A673 (cell line): Measurements from ENCODE around the gene TSPAN7. TPM values are rescaled to one million over a fixed set of nuclear protein-coding genes. Genes with fewer than 3 reads are reported as not detected.

Source experiments
- BruUV-seq: library from RNA; stranded (reverse); fragments of 400-500 nt; replicated peaks from 2 replicates; lab custom pipeline; 2021; lab: Mats Ljungman, UMichigan
- CTCF ChIA-PET: fragments of 300-600 bp; sonication (Branson Sonifier 250); formaldehyde crosslinking; loops from one replicate; lab custom pipeline; 2022; ENCODE audit warnings: antibody characterized with exemption; lab: Charles Lee
- POLR2A ChIA-PET: fragments of 300-600 bp; sonication (Branson Sonifier 250); formaldehyde crosslinking; loops from one replicate; lab custom pipeline; 2022; ENCODE audit warnings: antibody characterized with exemption; ENCODE audit not compliant: low non-redundant PET; lab: Charles Lee
- DNase-seq: peaks from one replicate; pipeline ENCODE4 v3.0.0-alpha.2; 2015; ENCODE audit warnings: low spot score
- H3K27ac ChIP-seq: fragments of 200-600 bp; sonication (generic); 2 replicates; pipeline ENCODE4 v1.5.1; 2016; ENCODE audit warnings: mixed run types, low read depth, mild to moderate bottlenecking, mixed read lengths, antibody characterized with exemption, low read length; ENCODE audit not compliant: poor library complexity, severe bottlenecking
- H3K27me3 ChIP-seq: fragments of 200-600 bp; sonication (generic); replicated peaks from 2 replicates; pipeline ENCODE4 v1.6.1; 2017; ENCODE audit warnings: mixed run types, low read depth, mild to moderate bottlenecking, mixed read lengths, antibody characterized with exemption, low read length; ENCODE audit not compliant: insufficient read depth, poor library complexity
- H3K36me3 ChIP-seq: fragments of 200-600 bp; sonication (generic); 2 replicates; pipeline ENCODE4 v1.6.1; 2016; ENCODE audit warnings: mixed run types, mild to moderate bottlenecking, mixed read lengths, antibody characterized with exemption, low read length; ENCODE audit not compliant: insufficient read depth, poor library complexity, severe bottlenecking
- H3K4me1 ChIP-seq: fragments of 200-600 bp; sonication (generic); 2 replicates; pipeline ENCODE4 v1.6.1; 2017; ENCODE audit warnings: mixed run types, mild to moderate bottlenecking, mixed read lengths, antibody characterized with exemption, low read length; ENCODE audit not compliant: insufficient read depth, poor library complexity, severe bottlenecking
- H3K4me3 ChIP-seq: fragments of 200-600 bp; sonication (generic); 2 replicates; pipeline ENCODE4 v1.5.1; 2016; ENCODE audit warnings: low read depth, mixed run types, mild to moderate bottlenecking, mixed read lengths, low read length; ENCODE audit not compliant: poor library complexity, severe bottlenecking
- H3K9me3 ChIP-seq: fragments of 200-600 bp; sonication (generic); 2 replicates; pipeline ENCODE4 v1.6.1; 2016; ENCODE audit warnings: mixed run types, low read depth, mild to moderate bottlenecking, mixed read lengths, antibody characterized with exemption, low read length; ENCODE audit not compliant: poor library complexity, severe bottlenecking
- CTCF ChIP-seq: fragments of 300-800, 200-600 bp; sonication (generic); conservative IDR thresholded peaks from 2 replicates; pipeline ENCODE4 v1.5.1; 2017; ENCODE audit warnings: low read depth, mild to moderate bottlenecking, antibody characterized with exemption, low read length, moderate library complexity, mixed read lengths
- EZH2 ChIP-seq: fragments of 200-600 bp; sonication (generic); IDR thresholded peaks from 2 replicates; pipeline ENCODE4 v1.6.1; 2017; ENCODE audit warnings: borderline replicate concordance, low read depth, mild to moderate bottlenecking, mixed read lengths, antibody characterized with exemption, low read length; ENCODE audit not compliant: poor library complexity, severe bottlenecking
- intact Hi-C: fragments of 100-400 bp; cut with micrococcal nuclease; formaldehyde crosslinking; loops from one replicate; pipeline ENCODE4 v1.10.0; 2022; ENCODE audit not compliant: unreplicated experiment
- total RNA-seq: library from RNA; stranded (reverse); gene quantifications from 2 replicates; pipeline ENCODE4 v1.2.3, GENCODE V29; 2021

The TSPAN7 gene
- total RNA-seq, 1 experiment from 2014 or later = 0.26 TPM

GRCh38 chrX:38577738-38578137 lies 16.4 kb downstream of the TSPAN7 start:
- no peak overlapping the region for H3K27ac ChIP-seq
- no peaks in the 10 kb centered on the region for H3K4me1 ChIP-seq
- POLR2A ChIA-PET = no interaction called here
- TF ChIP-seq EZH2 (no peak), CTCF (no peak)
- H3K9me3 ChIP-seq = no peaks in the 10 kb centered on the region
- DNase-seq = no peak
- H3K27me3 ChIP-seq = no peaks in the 10 kb centered on the region
- CTCF ChIA-PET = no interaction called here
- intact Hi-C loops = no loop called here
- BruUV-seq = no TSS peak
- H3K4me3 ChIP-seq = no peak overlapping the region
- no peaks in the 10 kb centered on the region for H3K36me3 ChIP-seq

GRCh38 chrX:38578167-38578566 lies 16.8 kb downstream of the TSPAN7 start:
- no peak for TF ChIP-seq EZH2
- TF ChIP-seq CTCF = no peak
- intact Hi-C loops = no loop called here
- Histone ChIP-seq H3K4me3 (no peak overlapping the region), H3K9me3 (no peaks in the 10 kb centered on the region), H3K27me3 (no peaks in the 10 kb centered on the region), H3K4me1 (no peaks in the 10 kb centered on the region), H3K27ac (no peak overlapping the region), H3K36me3 (no peaks in the 10 kb centered on the region)
- ChIA-PET CTCF (no interaction called here), POLR2A (no interaction called here)
- BruUV-seq = no TSS peak
- no peak for DNase-seq

- ChIA-PET CTCF (no interaction called here), POLR2A (no interaction called here)
- intact Hi-C loops = no loop called here
- Histone ChIP-seq H3K4me3 (no peak overlapping the region), H3K27me3 (no peaks in the 10 kb centered on the region), H3K27ac (no peak overlapping the region), H3K4me1 (no peaks in the 10 kb centered on the region), H3K36me3 (no peaks in the 10 kb centered on the region), H3K9me3 (no peaks in the 10 kb centered on the region)
- no peak for TF ChIP-seq EZH2
- TF ChIP-seq CTCF = no peak
- no TSS peak for BruUV-seq
- no peak for DNase-seq
These were observed 21.8 kb downstream of the TSPAN7 start for GRCh38 chrX:38583181-38583580.
